Measurements from ENCODE around the gene GSK3A.

The GSK3A gene

GRCh38 chr19:42285988-42286348 is 43.6 kb upstream of the GSK3A start:
- H3K36me3 Mint-ChIP-seq (ENCODE audit: low read depth) = peaks cover 12% of the 10 kb centered on the region
- no peak for TF ChIP-seq CTCF (IDR thresholded peaks at IDR 0.05)
- H3K4me3 Mint-ChIP-seq = peak overlapping the region; percentile 97
- H3K27me3 Mint-ChIP-seq (ENCODE audit: low read depth, poor library complexity) = no peaks in the 10 kb centered on the region
- DNase-seq = no peak
- H3K9me3 Mint-ChIP-seq = no peaks in the 10 kb centered on the region
- peaks cover 32% of the 10 kb centered on the region for H3K4me1 Mint-ChIP-seq
- H3K27ac Mint-ChIP-seq = peak overlapping the region; percentile 98

- peaks cover 32% of the 10 kb centered on the region for H3K4me1 Mint-ChIP-seq
- peaks cover 12% of the 10 kb centered on the region for H3K36me3 Mint-ChIP-seq (ENCODE audit: low read depth)
- TF ChIP-seq CTCF (IDR thresholded peaks at IDR 0.05) = no peak
- DNase-seq = no peak
- no peaks in the 10 kb centered on the region for H3K9me3 Mint-ChIP-seq
- no peaks in the 10 kb centered on the region for H3K27me3 Mint-ChIP-seq (ENCODE audit: low read depth, poor library complexity)
- peak overlapping the region; percentile 98 for H3K27ac Mint-ChIP-seq
- H3K4me3 Mint-ChIP-seq = peak overlapping the region; percentile 97
Measured at GRCh38 chr19:42285541-42285941, 43.1 kb upstream of the GSK3A start.

- Mint-ChIP-seq H3K9me3 (no peaks in the 10 kb centered on the region), H3K27me3 (ENCODE audit: low read depth, poor library complexity) (no peaks in the 10 kb centered on the region), H3K4me1 (peaks cover 32% of the 10 kb centered on the region), H3K27ac (peak overlapping the region; percentile 93), H3K36me3 (ENCODE audit: low read depth) (peaks cover 11% of the 10 kb centered on the region), H3K4me3 (peak overlapping the region; percentile 97)
- TF ChIP-seq CTCF (IDR thresholded peaks at IDR 0.05) = no peak
- no peak for DNase-seq
Measured at GRCh38 chr19:42284591-42285341, 42.4 kb upstream of the GSK3A start.

GRCh38 chr19:42284066-42284501 is 41.7 kb upstream of the GSK3A start:
- TF ChIP-seq CTCF (IDR thresholded peaks at IDR 0.05) = no peak
- H3K9me3 Mint-ChIP-seq = no peaks in the 10 kb centered on the region
- no peak overlapping the region for H3K27ac Mint-ChIP-seq
- H3K36me3 Mint-ChIP-seq (ENCODE audit: low read depth) = peaks cover 8% of the 10 kb centered on the region
- DNase-seq = peak; percentile 80
- H3K27me3 Mint-ChIP-seq (ENCODE audit: low read depth, poor library complexity) = no peaks in the 10 kb centered on the region
- H3K4me1 Mint-ChIP-seq = peaks cover 36% of the 10 kb centered on the region
- H3K4me3 Mint-ChIP-seq = no peak overlapping the region

- DNase-seq = peak; percentile 97
- Mint-ChIP-seq H3K27ac (no peak overlapping the region), H3K27me3 (ENCODE audit: low read depth, poor library complexity) (no peaks in the 10 kb centered on the region), H3K4me1 (peaks cover 41% of the 10 kb centered on the region), H3K9me3 (no peaks in the 10 kb centered on the region), H3K4me3 (no peak overlapping the region), H3K36me3 (ENCODE audit: low read depth) (peaks cover 4% of the 10 kb centered on the region)
- TF ChIP-seq CTCF (IDR thresholded peaks at IDR 0.05) = no peak
Measured at GRCh38 chr19:42283188-42284065, 41.0 kb upstream of the GSK3A start.
